Measurements from ENCODE around the gene C10orf95. TPM values are rescaled to one million over a fixed set of nuclear protein-coding genes. Genes with fewer than 3 reads are reported as not detected.

Gene C10orf95
- total and polyA plus RNA-seq, 8 donors = 0.70 to 7.3 (median 1.7) TPM

GRCh38 chr10:102413053-102413705 is 38.2 kb downstream of the C10orf95 start:
- Histone ChIP-seq H3K27ac (no peak overlapping the region), H3K36me3 (no peaks in the 10 kb centered on the region), H3K9me3 (no peaks in the 10 kb centered on the region), H3K4me3 (no peak overlapping the region), H3K27me3 (peaks cover 34 to 100% of the 10 kb centered on the region in 2 donors), H3K4me1 (peaks cover 0 to 23% of the 10 kb centered on the region in 2 donors)
- DNase-seq (no peak), ATAC-seq (no peak)
- no peak for TF ChIP-seq CTCF (IDR thresholded peaks at IDR 0.05)
- intact Hi-C loops (cut with DNase I) = no loop called here

- intact Hi-C loops (cut with DNase I) = no loop called here
- Histone ChIP-seq H3K27ac (no peak overlapping the region), H3K4me3 (no peak overlapping the region), H3K36me3 (no peaks in the 10 kb centered on the region), H3K27me3 (peaks cover 34 to 100% of the 10 kb centered on the region in 2 donors), H3K9me3 (no peaks in the 10 kb centered on the region), H3K4me1 (peaks cover 0 to 24% of the 10 kb centered on the region in 2 donors)
- DNase-seq = no peak
- TF ChIP-seq CTCF (IDR thresholded peaks at IDR 0.05) = no peak
- no peak for ATAC-seq
Measured at GRCh38 chr10:102412293-102412692, 39.0 kb downstream of the C10orf95 start.

GRCh38 chr10:102411341-102412255 is 39.7 kb downstream of the C10orf95 start:
- H3K36me3 ChIP-seq = no peaks in the 10 kb centered on the region
- H3K4me3 ChIP-seq = no peak overlapping the region
- TF ChIP-seq CTCF (IDR thresholded peaks at IDR 0.05) = no peak
- H3K27ac ChIP-seq = no peak overlapping the region
- peaks cover 34 to 99% of the 10 kb centered on the region in 2 donors for H3K27me3 ChIP-seq
- ATAC-seq = no peak
- peaks cover 0 to 24% of the 10 kb centered on the region in 2 donors for H3K4me1 ChIP-seq
- DNase-seq = no peak
- intact Hi-C loops (cut with DNase I) = no loop called here
- no peaks in the 10 kb centered on the region for H3K9me3 ChIP-seq

- Histone ChIP-seq H3K9me3 (no peaks in the 10 kb centered on the region), H3K4me1 (peaks cover 0 to 24% of the 10 kb centered on the region in 2 donors), H3K36me3 (no peaks in the 10 kb centered on the region), H3K27me3 (peaks cover 34 to 89% of the 10 kb centered on the region in 2 donors), H3K4me3 (peak overlapping the region in 1 of 2 donors; percentile 8), H3K27ac (no peak overlapping the region)
- ATAC-seq = peak; percentile 45
- intact Hi-C loops (cut with DNase I) = no loop called here
- TF ChIP-seq CTCF (IDR thresholded peaks at IDR 0.05) = no peak
- peak in 2 of 4 donors; percentile 63 to 76 for DNase-seq
Measured at GRCh38 chr10:102410429-102411073, 40.8 kb downstream of the C10orf95 start.

Data from left lung (tissue), 10 donors.